Measurements from ENCODE around the gene SLC66A3.

SLC66A3 gene

GRCh38 chr2:11220445-11220844 is 65.2 kb downstream of the SLC66A3 start:
- DNase-seq, result no peak

GRCh38 chr2:11222845-11223244 is 67.6 kb downstream of the SLC66A3 start:
- no peak for DNase-seq

- DNase-seq, result no peak
These were observed 69.6 kb downstream of the SLC66A3 start for GRCh38 chr2:11224887-11225286.

DNA sequence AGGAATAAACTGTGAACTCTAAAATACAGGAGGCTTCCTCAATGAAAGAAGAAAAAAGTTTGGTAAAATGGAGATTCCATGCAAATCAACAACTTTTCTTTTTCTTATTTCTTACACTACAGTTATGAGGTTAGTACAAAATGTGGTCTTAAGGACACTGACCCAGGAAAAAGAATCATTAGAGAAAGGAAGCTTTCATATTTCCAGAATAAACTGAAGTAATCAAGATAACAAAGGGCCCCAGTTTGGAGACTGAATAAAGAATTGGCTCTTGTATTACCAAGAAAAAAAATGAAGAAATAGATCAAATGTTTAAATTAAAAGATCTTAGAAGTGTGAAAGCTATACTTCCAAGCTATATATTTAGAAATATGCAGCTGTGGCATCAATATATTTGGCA is 72.3 kb downstream of the SLC66A3 start:
- DNase-seq, result no peak

Data from CD4-positive, alpha-beta T cell treated with Interleukin-17A for 4 hours (primary cell).